Cerebellar nuclear complex (tissue), 1 donor: Measurements from ENCODE around the gene NABP2.
"Not testable (repeated sequence)": the region's sequence is repeated elsewhere in the genome, so short reads cannot be mapped to it uniquely, and the experiment has no call there.

Source experiments
- DNase-seq, 2 experiments: peaks; one replicate each; lab custom pipeline; 2025; lab: John Stamatoyannopoulos, UW

The NABP2 gene

DNA sequence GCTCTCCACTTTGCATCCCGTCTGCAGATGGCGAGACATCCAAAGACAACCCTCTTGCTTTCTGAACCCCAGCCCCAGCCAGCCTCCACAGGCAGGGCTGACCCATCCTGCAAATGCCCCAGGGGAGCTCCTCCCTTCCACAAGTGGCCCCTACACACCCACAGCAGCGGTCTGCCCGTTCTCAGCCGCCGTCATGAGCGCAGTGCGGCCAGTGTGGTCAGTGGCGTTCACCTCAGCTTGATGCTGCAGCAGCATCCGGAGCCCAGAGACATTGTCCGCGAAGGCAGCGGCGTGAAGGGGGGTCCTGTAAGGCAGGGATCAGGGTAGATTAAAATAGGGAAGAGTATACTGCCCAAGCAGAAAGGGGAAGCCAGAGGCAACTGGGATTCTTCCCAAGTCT, 20.4 kb downstream of the NABP2 start:
- DNase-seq, result no peak

DNA sequence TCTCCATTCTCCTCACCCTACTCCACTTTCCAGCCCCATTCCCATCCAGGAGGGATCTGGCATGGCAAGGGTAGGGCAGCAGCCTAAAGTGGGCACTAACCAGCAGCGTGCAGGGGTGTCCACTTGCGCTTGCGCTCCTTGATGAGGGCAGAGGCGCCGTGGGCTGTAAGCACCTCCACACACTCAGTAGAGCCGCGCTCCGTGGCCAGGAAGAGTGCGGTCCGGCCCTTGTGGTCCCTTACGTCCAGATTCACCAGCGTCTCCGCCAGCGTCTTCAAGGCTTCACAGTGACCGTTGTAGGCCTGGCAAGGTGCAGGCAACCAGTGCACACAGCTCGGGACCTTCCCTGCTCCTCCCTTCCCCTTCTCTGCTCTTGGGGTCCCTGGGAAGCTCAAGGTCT, 23.8 kb downstream of the NABP2 start:
- DNase-seq, result no peak

DNA sequence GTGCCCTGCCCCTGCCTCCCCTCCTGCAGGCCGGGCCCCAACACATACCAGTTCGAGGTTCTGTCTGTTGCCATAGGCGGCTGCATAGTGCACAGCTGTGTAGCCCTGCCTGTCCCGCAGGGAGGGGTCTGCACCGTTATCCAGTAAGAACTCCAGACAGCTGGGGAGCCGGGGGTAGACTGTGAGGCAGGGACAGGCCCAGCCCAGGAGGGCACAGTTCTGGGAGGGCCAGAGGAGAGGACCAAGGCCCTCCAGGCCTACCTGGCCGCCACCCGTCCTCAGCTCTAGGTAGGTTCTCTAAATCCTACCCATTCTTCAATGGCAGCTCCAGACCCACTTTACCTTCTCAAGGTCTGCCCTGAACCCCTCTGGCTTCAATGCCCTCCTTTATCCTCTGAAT, 24.6 kb downstream of the NABP2 start:
- no peak for DNase-seq

DNA sequence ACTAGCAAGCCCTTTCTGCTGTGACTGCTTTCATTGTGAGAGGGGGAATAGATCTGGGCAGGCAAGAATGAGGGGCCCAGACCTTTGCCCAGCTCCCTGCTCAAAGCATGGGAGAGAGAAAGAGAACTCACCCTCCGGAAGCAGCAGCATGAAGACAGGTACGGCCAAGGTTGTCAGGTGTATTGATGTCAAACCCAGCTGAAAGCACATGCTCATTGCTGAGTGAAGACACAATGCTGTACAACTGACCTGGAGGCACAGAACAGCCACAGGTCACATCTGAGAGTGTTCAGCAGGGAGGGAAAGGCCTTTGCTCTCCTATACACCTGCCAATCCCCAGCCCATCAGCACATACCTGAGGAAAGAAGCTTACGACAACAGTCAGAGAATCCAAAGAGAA, 28.5 kb downstream of the NABP2 start:
- no peak for DNase-seq

DNA sequence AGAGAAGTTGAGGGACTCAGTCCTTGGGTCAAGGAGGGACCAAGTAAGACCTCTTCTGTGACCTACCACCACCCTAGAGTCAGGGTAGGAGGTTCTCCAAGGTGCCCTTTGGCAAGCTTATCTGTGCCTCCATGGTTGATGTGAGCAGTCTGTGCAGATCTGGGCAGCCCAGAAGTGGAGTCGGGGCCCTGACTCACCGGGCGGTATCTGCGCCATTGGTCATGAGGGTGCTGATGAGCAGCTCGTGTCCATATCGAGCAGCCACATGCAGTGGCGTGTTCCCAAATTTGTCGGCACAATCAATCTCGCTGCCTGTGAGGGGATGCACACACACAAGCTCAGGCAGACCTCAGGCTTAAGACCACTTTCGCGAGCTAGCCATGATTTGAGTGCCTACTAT, 28.9 kb downstream of the NABP2 start:
- DNase-seq, result no peak

DNA sequence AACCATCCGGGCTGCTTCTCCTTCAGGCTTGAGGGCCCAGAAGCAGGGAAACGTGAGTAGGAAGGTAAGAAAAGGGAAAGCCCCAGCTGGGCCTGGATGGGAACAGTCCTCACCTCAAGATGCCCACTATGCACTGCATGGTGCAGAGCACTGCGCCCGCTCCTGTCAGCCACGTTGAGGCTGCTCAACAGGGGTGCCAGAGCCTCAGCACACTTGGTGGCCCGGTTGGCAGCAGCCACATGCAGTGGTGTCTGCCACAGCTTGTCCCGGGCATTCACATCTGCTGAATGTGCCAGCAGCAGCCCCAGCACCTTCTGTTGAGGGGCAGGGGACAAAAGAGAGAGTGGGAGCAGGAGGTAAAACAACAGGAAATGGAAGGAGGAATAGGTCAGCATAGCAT, 31.5 kb downstream of the NABP2 start:
- no peak for DNase-seq

DNA sequence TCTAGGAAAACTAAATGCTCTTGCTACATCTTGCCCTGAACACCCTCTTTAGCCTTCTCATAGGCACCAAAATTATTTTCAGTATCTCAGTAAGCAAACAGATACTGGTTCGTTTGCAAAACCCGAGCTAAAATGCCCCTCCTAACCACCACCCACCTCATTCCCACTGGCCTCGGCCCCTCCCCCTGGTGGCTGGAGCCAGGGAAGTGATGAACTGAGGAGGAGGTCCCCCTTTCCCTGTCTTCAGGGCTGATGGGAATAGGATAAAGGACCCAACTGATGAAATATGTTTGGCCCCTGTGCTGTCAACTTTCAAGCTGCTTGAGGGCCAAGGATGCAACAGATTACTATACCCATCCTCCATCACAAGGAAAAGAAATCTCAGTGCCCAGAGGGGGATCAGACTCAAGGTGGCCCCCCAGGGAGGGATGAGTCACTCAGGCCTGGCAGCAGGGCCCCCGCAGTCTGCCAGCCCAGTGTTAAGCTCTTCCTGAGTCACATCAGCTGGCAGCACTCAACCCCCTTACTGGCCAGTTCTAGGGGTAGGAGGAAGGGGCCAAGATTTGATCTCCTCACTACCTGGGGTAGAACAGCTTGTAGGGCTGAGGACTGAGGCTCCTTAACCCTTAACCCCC, 32.3 kb downstream of the NABP2 start:
- DNase-seq, result no peak

DNA sequence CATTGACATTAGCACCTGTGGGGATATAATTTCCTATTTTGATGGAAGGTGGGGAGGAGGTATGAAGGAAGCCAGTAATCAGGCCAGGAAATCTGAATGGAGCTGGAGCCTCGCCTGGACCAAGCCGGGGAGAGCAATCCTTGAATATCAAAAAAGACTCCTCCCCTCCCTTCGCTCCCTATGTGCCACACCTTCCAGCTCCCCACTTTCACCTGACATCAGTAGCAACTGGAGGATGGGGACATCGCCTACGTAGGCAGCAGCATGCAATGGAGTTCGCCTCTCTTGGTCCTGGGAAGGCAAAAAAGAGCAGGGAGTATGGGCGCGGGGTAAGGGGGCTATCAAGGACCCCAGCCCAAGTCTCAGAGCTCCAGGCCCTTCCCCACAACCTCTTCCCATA, 32.9 kb downstream of the NABP2 start:
- no peak for DNase-seq

DNA sequence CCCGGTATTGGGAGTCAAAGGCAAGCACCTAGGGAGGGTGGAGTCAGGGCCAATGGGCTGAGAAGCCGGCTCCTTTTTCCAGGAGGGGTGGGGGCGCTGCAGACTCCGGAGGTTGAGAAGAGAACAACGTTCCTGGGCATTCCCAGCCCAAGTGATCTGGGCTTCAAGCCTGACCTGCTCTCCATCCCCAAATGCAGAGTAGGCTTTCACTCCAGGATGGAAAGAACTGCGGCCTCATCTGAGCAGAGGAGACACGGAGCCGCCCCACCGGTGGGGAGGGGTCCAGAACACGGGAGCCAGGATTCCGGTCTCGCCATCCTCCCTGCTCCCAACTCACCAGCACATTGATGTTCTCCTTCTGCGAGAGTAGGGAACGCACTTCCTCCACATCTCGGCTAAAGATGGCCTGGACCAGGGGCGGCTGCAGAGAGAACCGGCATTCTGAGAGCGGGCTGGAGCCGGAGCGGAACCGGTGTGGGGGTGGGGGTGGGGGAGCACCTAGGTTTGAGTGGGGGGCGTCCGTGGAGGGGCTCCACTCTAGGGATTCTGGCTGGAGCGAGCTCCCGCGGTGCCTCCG, 33.4 kb downstream of the NABP2 start:
- DNase-seq, result no peak

DNA sequence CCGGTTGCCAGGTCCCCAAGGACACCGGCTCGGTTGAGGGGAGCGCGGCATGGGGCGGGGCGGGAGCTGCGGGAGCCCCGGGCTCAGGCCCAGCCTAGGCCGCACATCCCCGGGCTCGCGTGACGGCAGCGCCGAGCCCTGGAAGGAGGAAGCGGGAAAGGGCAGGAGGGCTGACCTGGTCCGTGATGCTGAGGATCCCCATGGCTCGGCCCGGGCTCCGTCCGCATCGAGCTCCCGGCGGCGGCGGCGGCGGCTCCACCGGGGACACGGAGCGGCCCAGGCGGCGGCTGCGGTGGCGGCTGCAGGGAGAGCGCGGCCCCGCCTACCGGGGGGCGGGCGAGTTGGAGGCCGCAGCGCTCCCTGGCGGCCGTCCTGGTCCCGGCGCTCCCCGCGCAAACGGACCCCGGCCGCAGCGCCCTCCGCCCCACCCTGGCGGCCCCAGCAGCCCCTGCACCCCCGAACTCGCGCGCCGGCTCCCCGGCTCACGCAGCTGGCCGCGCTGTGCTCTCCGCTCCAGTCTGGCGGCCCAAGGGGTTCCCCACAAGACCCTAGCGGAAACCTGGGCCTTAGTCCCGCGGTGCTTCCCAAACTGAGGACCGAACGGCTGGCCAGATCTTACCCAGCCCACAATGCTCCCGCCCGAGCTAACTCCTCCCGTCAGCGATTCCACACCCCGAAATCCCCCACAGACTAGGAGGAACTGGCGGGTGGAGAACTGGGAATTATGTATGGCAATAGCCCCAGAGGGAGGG, 34.1 kb downstream of the NABP2 start, which contains the start of gene ANKRD52:
TSS of gene ANKRD52 (minus strand) at position 317 of the 752 bp plus-strand sequence. CDS start at position 202, 115 bp downstream.
- DNase-seq, result peak in 1 of 2 experiments; percentile 24

DNA sequence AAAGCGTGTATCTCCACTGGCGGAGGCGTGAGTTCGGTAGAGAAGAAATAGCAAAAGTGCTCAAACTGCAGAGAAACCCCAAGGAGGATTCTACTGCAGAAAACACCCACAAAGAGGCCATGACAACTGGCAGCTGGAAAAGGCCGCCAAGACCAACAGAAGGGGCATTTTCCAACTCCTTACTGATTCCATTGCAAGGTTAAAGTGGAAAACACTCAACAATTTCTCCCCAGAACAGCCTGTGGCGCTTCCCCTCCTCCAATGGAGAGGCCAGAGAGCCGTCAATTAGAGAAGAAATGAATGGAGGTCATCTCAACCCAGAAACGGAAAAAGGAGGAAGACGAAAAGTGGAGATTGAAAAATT, 34.7 kb downstream of the NABP2 start:
- DNase-seq, result no peak

DNA sequence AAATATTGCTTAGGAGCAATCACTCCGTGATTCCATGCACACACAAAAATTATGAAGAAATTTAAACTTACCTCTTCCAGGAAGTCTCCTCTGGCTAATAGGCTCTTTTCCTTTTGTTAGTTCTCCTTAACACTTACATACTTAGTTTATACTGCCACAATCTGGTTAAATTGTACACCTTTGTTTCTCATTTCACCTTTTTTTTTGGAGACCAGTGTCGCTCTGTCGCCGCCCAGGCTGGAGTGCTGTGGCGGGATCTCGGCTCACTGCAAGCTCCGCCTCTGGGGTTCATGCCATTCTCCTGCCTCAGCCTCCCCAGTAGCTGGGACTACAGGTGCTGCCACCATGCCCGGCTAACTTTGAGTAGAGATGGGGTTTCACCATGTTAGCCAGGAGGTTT, 36.2 kb downstream of the NABP2 start:
- no peak for DNase-seq

DNA sequence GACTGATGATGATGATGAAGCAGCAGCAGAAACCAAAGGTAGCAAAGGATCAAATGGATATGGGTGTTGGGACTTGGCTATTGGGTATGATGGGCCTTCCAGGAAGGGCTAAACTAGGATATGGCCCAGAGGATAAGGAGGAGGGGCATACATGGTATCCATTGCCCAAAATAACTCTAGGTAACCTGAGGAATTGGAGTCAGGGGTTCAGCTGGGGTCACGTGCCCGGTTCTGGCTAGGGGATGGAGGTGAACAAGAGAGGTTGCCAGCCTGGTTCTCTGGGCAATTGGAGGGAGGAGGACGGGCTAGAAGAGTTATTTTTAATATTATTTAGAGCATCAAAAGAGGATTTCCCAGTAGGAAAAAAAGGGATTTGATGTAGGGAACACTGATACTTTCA, 36.8 kb downstream of the NABP2 start:
- no peak for DNase-seq

DNA sequence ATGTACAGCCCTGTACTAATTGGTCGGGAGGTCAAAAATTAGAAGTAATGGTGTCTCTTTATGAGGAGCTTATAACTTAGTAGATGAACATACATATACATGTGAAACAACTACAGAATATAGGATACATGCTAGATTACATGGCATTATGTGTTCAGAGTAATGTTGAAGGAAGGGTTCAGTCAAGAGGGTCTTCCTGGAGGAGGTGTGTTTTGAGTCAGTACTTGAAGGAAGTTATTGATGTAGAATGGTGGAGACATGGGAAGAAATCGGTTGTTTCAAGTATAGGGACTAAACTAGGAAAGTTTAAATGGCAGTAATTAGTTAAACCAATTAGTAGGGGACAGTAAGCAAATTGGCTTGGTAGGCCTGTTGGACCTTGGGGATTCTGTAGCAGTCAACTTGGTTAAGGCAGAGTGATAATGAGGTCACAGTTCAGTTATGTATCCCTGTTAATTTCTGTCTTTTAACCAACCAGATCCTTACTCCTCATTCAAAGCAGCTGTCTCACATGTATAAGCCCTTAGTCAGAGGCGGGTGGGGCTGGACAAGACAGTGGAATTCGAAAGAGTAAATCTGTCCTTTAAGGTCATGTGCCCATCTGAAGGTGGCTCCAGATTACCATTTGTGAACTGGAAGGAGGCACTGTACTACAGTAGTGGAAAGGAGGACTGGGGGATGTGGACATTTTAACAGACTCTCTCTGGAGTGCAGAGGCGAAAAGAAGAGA, 37.5 kb downstream of the NABP2 start:
- no peak for DNase-seq

DNA sequence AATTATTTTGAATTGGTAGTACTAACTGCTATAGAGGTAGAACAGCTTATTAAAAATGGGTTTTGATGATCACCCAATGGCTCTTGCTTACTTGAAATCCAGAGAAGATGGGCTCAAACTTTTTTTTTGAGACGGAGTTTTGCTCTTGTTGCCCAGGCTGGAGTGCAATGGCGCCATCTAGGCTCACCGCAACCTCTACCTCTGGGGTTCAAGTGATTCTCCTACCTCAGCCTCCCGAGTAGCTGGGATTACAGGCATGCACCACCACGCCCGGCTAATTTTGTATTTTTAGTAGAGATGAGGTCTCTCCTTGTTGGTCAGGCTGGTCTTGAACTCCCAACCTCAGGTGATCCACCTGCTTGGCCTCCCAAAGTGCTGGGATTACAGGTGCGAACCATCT, 38.8 kb downstream of the NABP2 start:
- DNase-seq, result not testable (repeated sequence)

DNA sequence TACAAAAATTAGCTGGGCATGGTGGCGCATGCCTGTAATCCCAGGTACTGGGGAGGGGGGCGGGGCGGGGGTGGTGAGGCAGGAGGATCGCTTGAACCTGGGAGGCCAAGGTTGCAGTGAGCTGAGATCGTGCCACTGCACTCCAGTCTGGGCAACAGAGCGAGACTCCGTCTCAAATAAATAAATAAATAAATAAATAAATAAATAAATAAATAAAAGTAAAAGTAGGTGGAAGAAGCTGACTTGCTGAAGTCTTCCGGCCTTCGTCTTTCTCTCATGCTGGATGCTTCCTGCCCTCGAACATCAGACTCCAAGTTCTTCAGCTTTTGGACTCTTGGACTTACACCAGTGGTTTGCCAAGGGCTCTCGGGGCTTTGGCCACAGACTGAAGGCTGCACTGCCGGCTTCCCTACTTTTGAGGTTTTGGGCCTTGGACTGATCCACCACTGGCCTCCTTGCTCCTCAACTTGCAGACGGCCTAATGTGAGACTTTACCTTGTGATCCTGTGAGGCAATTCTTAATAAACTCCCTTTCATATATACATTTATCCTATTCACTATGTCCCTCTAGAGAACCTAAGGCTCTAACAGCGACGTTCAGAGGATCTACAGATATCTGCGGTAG, 42.0 kb downstream of the NABP2 start:
- not testable (repeated sequence) for DNase-seq

DNA sequence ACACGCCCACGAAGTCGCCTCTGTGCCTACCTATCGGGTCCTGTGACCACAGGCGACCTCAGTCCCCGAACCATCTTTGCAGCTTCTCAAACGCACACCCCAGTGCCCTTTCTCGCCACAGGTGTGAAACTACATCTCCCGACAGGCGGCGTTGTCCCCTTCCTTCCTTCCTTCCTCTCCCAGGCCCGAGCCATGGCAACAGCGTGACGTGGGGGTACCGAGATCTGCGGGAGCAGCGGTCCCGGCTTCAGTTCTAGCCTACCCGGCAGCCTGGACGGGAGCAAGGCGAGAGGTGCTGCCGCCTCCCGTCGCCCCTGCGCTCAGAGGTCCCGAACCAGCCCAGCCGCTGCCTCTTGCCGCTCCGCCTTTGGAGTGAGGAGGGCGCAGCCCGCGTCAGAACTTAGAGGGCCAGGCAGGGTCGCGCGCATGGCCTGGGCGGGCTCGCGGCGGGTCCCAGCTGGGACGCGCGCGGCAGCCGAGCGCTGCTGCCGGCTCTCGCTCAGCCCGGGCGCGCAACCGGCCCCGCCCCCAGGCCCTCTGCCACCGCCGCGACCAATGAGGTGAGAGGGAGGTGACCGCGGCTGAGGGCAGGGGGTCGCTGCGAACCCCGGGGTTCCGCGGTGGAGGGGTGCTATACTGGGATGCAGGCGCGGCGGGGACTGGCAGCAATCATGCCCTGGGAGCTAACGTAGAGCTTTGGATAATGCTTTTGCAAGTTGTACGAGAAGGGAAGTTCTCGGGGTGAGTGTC, 42.7 kb downstream of the NABP2 start, which contains the start of gene COQ10A:
TSS of gene COQ10A (plus strand) at position 250 of the 750 bp plus-strand sequence. CDS start at position 427, 177 bp downstream.
- DNase-seq, result peak; percentile 36 to 72

DNA sequence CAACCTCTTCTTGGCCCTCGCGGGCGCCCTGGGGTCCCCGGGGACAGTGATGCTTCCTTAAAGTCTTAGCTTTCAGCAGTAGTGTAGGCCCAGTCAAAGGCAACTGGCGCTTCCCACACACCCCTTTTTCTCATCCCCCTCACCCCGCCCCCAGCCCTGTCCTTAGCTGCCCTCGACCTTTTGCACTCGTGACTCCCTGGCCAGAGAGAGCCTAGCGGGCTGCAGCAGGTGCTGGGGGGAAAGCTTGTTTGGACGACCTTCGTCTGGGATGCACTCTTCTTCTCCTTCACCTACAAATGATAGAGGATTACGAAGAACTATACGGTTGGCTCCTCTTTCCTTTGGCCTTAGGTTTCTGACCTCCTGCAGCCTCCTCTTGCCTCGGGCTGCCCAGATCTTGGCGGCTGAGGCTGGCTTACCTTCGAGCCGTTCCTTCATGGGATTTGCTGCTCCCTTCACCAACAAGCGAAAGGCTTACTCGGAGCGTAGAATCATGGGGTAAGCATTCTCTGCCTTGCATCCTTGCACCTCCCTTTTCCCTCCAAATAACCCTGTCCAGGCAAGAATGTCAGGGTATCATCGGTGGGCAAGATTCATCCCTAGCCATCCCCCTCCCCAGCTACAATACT, 43.4 kb downstream of the NABP2 start:
- DNase-seq, result no peak

DNA sequence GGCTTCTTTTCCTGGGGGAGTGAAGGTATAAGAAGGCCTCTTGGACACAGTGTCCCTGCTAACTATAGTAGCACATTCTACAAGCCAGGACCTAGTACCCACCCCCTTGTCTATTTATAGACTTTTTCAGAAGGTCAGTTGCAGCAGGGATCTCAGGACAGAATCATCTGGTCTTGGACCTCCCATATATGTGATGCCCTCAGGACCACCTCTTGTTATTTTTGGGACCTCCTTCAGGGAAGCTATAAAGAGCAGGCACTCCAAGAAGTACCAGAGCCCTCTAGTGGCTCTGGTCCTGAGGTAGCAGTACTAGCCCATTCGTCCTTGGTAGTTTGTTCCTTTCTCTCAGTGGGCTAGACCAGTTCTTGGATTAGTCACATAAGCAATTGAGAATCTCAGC, 46.9 kb downstream of the NABP2 start:
- DNase-seq, result no peak

DNA sequence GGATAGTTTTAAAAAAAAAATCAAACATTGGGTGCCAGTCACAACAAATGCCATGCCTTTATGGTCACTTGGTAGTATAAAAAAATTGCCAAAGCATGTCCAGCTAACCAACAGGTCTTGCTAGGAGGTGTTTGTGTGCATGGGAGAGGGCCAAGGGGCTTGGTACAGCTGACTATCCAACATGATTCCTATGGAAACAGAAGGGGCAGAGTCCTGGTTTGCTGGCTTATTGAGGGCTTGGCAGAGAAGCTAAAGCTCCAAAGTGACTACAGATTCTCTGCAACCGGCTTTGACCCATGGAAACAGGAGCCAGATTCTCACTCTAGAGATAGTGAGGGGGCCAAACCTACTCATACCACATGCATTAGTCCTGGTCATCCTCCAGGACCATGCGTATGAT, 48.3 kb downstream of the NABP2 start:
- DNase-seq, result not testable (repeated sequence)

DNA sequence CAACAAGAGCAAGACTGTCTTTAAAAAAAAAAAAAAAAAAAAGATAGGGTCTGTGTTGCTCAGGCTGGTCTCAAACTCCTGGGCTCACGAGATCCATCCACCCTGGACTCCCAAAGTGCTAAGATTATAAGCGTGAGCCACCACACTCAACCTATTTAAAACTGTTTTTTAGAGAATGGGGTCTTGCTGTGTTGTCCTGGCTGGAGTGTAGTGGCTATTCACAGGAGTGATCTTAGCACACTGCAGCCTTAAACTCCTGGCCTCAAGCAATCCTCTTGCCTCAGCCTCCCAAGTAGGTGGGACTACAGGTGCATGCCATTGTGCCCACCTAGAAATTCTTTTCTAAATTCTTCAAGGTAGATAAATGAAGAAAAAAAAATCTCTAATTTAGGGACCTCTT, 50.2 kb downstream of the NABP2 start:
- DNase-seq, result no peak
